ENCODE data around the gene TACR1.
A peak's percentile ranks its signal among the peaks of the same experiment; 100 is the strongest.

TACR1 gene

DNA sequence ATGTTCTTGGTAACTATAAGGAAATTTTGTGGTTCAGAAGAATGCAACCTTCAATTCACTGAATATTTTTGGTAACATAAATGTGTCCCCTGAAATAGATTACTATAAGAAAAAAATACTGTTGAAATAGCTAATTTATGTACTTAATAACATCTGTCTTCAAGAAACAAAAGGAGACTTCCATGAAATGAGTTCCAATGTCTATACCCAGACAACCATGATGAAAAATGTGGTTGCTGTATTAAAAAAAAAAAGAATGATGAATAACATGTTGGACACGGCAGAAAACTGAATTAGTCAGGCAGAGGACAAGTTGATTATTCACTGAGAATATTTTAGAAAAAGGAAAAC lies 98.5 kb downstream of the TACR1 start:
- DNase-seq, result no peak
- intact Hi-C loops (cut with DNase I), result no loop called here

DNA sequence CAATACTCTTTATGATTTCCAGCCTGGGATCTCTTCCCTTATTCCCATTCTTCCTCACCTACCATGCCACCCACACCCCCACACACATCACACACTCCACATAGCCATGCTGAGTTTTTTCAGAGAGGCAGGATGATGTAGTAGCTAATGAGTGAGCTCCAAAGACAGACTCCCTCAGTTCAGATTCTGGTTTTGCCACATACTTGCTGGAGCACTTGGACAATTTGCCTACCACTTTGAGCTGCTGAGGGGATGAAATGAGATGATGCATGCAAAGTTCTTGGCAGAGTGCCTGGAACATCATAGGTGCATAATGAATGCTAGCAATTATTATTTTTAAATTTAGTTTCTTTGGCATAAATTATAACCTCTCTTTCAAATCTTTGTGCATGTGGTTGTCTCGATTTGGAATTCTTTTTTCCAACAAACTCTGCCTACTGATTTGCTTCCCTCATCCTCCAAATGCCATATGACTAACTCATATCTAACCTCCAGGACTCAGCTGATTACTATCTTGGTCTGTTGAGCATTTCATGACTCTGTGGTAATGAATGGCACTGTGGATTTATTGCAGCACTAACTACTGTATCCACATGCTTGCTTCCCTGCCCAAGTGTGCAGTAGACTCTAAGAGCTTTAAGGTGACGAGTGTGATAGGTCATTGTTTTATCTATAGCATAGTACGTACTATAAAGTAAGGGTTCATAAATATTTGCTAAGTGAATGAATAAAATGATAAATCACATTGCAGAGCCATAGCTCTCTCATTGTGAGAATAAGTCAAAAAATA lies 99.1 kb downstream of the TACR1 start:
- intact Hi-C loops (cut with DNase I), result no loop called here
- peak in 18 of 42 donors; percentile 9 to 70 (median 28) for DNase-seq

DNA sequence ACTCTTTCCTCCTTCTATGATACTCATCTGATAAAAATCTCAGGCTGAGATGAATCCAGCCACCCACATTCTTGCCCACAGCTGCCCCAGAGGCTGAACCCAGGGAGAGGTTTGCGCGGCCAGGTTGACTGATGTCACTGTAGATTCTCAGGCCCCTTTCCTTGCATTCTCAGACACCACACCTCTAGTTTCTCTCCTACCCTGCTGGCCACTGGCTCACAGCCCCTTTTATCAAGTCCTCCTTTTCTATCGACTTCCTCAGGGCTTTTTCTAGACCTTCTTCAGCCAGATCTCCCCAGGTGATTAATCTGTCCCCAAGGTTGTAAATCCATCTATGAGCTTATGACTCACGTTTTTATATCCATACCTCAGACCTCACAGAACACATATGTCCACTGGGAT lies 99.8 kb downstream of the TACR1 start:
- no peak for DNase-seq
- intact Hi-C loops (cut with DNase I), result no loop called here

DNA sequence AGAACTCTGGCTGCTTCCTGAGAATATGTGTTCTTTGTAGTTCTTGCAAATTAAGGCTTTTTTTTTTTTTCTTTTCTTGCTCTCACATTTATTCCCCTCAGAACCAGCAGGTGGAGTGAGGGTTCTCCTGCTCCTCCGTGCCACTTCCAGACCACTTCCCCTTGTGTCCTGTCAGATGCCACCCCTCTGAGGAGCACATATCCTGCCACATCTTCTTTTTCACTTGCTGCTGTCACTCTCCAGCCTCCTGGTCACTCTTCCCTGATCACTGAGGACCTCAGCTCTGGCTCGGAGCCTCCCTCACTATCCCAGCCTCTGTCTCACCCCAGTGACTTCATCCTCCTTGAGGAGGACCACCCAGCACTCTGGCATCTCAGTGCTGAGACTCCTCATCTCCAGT lies 100.5 kb downstream of the TACR1 start:
- peak in 1 of 42 donors; percentile 21 for DNase-seq
- intact Hi-C loops (cut with DNase I), result no loop called here

DNA sequence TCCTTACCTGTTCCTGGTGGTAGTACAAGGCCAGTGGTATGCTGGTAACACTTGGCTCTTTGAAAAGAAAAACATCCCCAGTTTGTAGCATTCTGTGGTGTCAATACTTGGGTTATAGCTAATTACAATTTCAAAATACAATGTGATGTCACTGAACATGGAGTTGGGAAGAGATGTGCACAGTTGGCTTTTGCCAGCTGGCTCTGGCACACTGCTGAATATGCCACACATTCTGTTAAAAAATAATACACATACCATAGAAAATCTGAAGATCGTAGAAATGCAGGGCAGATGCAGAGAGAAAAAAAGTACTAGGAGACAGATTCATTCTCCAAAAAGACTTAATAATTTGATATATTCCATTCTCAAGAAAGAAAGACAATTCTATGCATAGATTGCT lies 101.5 kb downstream of the TACR1 start:
- no peak for DNase-seq
- intact Hi-C loops (cut with DNase I), result no loop called here

DNA sequence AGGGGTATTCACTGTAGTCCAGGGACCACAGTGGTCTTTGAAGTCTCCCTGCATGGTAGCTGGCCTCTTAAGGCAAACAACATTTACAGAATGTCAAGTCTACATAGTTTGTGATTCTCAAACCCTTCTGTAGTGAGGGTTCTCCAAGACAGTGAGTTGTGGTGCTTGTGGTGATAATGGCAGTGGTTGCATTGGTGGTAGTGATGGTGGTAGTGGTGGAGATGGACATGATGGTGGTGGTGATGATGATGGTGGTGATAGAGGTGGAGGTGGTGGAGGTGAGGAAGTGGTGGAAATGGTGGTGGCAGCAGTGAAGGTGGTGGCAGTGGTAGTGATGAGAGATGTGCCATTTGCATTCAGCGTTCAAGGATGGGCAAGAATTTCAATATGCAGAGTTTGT lies 104.9 kb downstream of the TACR1 start:
- DNase-seq, result no peak
- intact Hi-C loops (cut with DNase I), result no loop called here

DNA sequence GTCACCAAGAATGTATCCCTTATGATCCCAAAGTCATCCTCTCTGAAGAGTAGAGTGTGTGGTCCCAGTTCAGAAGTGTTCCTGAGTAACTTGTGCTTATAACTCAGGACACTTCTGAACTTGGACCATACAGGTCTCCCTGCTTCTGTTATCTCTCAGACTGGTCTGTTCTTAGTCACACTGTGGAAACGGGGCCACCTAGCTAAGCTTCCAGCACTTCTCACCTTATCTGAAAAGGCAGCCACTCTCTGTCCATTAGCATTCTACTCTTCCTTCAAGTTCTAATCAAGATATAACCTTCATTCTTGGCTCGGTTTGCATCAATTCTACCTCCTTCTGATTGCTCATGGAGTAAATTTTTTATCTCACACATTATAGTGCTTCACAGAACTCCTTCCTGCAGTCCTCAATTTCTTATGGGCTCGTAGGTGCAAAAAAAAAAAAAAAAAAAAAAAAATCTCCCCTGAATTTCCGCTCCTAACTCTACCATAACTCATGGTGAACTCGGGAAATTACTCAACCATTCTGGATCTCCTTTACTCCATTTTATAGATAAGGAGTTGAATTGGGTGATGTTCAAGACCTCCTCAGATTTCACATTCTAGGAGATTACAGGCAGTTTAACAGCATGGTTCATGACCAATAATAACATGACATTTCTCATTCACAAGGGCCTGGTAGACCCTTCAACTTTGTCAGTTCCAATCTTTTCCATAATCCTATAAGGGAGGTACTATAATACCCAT lies 108.4 kb downstream of the TACR1 start:
- no peak for DNase-seq
- intact Hi-C loops (cut with DNase I), result no loop called here

DNA sequence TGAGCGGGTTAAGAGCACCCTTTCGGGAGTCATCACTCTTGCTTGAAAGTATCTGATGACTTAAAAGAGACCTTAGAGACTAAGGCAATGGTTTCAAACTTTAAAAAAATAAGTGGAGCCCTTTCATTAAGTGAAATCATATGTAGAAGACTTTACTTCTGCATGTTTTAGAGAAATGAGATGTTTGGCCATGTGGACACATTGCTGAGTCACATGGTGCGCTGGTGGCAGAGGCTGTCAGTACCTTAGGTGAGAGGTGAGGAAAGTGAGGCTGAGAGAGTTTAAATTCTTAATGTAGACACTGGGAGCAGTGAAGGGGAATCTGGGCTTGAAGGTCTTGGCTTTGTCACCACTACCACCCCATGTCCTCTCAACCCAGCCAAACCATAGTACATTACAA lies 109.8 kb downstream of the TACR1 start:
- intact Hi-C loops (cut with DNase I), result no loop called here
- DNase-seq, result no peak

DNA sequence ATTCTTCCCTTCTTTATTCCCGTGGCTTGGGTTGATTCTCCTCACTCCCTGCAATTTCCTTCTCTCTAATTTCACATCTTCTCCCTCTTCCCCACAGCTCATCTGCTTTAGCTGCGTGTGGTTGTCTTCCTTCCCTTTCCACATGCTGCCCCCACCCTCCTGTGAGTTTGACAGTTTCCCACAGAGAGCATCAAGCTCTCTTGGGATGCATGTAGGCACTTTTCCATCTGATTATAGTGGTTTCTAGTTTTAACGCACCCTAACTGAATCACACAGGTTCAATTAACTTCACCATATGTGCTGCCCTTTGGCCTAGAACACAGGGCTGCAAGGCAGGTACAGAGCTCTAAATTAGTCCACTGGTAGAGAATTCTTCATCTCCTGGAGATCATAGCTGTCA lies 110.5 kb downstream of the TACR1 start:
- intact Hi-C loops (cut with DNase I), result no loop called here
- peak in 11 of 42 donors; percentile 14 to 63 (median 35) for DNase-seq

DNA sequence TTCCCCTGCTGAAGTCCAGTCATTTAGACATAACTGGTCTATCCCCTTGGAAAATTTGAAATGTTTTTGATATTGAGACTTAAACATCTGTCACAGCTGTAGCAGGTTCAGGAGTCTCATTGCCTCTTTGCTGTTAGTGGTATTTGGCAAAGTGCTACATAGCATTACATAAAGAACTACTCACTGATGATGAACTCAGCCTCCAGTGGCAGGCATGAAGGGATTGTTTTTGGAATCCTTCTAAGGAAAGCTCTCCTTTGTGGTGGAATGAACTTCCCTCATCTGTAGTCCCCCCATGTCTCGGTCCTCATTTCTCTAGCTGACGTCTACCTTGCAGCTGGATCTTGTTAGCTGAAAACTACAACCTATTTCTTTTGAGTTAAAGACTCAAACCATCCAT lies 111.6 kb downstream of the TACR1 start:
- intact Hi-C loops (cut with DNase I), result no loop called here
- no peak for DNase-seq

DNA sequence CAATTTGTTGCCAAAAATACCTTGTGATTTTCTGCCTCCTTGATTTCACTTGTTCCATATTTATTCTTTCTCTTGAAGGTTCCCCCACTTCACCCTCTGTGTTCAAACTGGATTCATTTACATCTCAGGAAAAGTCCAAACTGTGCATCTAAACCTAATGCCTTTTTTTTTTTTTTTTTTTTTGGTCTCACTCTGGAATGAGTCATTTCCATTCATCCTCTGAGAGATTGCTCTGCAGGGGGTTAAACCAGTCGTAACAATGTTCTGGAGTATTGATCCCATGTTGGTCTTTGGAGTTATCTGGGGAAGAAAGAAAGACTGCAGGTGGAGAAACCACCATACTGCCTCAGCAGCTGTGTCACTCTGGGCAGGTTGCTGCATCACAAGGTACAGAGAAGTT lies 119.7 kb downstream of the TACR1 start:
- DNase-seq, result no peak
- intact Hi-C loops (cut with DNase I), result no loop called here

DNA sequence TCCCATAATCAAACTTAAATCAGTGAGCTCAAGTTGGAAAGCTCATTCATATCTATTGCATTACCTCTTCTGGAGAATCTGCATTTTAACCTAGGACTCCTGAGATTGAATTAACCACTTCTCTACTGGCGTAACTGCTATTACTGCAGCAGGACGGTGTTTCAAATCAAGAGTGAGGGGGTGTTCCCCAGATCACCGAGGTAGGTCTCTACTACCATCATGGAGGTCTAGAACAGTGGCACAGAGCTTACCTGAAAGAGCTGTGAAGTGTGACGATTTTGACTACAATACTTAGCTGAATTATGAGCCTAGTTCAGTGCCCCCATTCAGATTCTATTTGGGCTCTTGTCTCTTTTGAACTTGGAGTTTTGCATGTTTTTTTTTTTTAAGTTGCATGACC lies 121.4 kb downstream of the TACR1 start:
- intact Hi-C loops (cut with DNase I), result no loop called here
- no peak for DNase-seq

DNA sequence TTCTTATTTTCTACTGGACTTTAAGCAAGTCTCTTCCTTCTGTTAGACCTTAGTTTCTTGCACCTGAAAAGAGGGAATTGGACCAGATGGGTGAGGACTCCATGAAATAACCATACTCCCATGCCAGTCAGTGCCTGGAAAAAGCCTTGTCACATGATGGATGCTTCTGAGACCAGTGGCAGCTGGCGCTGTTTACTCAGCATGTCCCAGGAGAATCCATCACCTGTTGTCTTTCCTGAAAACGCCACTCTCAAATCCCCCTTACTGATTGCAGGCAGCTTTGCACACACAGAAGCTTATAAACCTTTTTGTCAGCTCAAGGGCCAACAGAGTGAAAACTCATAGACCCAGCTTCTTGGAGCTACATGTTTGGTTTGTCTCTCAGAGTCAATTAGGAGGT lies 123.2 kb downstream of the TACR1 start:
- intact Hi-C loops (cut with DNase I), result no loop called here
- no peak for DNase-seq

DNA sequence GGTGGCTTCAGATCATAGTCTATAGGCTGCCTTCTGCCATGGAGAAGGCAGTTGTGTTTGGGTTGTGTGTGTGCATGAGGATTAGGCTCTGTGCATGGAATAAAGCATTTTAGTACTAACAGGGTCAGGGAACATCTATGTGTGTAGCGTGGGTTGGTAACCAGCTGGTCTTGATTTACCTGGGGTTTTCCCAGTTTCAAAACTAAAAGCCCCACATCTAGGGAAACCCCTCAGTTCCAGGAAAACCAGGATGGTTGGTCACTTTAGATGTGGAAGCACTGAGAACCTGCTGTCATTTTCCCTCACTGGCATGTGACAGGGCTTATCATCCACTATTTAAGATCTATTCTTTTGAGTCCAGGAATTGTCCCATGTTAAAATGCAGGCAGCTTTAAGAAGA lies 124.6 kb downstream of the TACR1 start:
- intact Hi-C loops (cut with DNase I), result no loop called here
- no peak for DNase-seq

DNA sequence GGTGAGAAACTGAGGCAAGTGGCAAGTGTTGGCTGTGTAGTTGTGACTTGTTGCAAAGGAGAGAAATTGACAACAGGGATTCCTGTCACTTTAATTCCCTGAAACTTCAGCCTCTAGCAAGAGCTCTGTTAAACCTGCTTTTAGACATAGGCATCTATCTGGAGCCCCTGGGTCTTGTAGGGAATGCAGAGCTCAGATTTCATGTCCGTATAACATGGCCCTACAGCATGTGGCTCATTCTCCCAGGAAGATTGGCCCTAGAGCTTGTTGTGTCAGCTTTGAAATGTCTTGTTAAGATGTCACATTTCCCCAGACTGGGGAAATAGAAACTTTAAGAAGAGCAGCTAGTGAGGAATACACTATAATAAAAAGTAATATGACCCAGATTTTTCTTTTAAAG lies 125.1 kb downstream of the TACR1 start:
- intact Hi-C loops (cut with DNase I), result no loop called here
- DNase-seq, result no peak

DNA sequence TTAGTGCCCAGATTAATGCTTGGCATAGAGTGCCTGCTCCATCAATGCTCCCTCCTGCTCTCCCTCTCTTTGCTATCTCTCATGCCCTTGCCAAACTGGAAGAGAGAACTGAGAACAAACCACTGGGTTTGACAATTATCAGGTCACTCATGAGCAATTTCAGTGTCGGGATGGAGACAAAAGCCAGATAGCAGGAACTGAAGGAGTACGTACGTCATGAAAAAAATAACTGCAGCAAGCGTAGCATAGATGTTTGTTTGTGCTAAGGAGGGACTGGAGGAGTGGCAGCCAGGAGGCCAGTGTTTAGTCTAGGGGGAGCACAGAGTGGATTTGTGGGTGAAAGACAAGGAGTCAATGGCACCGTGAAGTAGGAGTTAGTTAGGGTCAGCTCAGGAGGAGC lies 127.6 kb downstream of the TACR1 start:
- intact Hi-C loops (cut with DNase I), result no loop called here

DNA sequence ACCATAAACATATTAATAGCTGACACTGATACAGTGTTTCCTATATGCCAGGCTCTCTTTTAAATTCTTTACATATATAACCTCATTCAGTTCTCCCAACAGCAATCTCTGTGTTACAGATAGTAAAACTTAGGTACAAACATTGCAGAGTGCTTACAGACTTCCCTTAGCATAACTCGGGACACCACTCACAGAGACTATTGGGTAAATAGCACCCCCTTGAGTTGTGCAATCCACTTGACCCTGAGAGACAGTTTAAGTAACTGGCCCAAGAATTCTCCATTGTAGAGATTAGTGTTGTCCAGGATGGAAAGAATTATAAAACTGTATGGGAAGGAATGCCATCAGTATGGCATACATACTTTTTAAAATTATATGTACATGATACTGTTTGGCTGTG lies 130.8 kb downstream of the TACR1 start:
- no peak for DNase-seq
- intact Hi-C loops (cut with DNase I), result no loop called here

More for the DNA sequence above, 127.6 kb downstream of the TACR1 start:
- DNase-seq, result no peak

DNA sequence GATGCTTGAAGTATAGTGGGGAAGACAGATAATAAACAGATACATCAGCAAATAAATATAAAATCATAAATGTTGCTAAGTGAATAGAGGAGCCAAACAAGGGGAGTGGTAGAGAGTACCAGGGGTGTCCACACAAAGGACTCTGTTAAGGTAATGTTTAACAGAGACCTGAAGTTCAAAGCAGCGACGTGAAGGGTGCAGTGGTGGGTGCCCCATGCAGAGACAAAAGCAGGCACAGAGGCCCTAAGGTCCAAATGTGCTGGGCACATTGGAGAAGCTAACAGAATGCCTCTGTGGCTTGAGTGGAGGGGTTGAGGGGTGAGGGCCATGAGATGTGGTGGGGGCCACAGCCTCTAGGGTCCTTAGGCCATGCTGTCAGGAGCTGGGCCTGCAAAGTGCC lies 131.8 kb downstream of the TACR1 start:
- DNase-seq, result no peak
- intact Hi-C loops (cut with DNase I), result no loop called here

DNA sequence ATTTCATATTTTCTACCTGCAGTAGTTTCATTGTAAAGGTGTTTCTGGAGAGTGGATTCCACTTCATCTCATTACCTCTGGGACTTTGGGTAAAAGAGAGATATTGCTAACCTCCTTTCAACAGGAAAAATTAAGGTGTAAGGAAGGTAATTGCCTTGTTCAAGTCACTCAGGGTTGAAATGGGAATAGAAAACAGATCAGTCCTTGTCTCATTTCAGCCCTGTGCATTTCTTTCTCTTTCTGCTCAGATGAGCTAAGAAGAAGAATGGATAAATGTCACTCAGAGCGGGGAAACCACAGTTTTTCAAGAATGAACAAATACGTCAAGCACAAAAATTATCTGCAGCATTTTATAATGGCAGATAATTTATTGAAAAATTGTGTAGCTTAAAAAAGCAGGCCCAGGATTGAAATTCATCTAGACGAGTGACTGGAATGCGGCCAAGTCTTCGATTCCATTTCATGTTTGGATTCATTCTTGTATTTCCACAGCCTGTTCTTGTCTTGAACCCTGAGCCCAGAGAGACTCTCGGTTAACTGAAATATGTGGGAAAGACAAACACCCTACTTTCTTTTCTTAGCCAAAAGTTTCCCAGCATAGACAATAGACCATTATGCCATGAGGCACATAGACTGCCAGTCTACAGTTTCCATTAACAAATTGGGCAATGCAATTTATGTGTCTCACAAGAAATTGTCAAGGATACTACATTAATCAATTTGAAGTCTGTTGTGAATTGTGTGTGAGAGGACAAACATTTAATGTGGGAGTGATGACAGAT lies 133.0 kb downstream of the TACR1 start:
- intact Hi-C loops (cut with DNase I), result no loop called here

DNA sequence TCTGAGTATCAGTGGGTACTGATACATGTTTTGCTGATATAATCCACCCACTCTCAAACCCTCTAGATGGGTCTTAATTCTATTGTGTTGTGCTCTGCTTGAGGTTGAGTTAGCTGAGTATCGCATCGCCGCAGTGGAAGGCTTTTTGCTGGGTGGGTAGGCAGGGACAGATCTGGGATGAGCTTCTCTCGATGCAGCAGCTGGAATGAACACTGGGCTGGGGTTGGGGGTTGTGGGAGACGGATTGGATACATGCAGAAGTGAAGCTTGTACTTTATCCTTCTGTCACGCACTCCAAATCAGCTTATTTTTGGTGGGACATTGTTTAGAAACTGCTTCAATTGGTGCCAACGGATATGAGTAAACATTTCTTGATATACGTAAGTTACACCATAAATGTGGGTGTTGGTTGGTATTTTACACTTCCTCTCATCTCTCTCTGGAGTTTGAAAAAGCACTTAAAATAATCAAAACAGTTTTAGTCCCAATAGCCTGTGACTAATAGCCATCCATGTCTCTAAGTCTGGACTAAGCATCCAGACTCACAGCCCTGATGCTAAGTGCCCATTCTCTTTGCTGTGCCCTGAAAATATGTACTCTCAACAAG lies 133.8 kb downstream of the TACR1 start:
- intact Hi-C loops (cut with DNase I), result no loop called here
- no peak for DNase-seq

More for the DNA sequence above, 133.0 kb downstream of the TACR1 start:
- peak in 1 of 42 donors; percentile 5 for DNase-seq
